HG03097 (cell line): ENCODE data around the gene GCM1.
"Not testable (repeated sequence)": the region's sequence is repeated elsewhere in the genome, so short reads cannot be mapped to it uniquely, and the experiment has no call there.

Experiments
- ATAC-seq: cut with Tn5 transposase; IDR thresholded peaks from one replicate; pipeline ENCODE4 v1.9.1; 2021; ENCODE audit not compliant: unreplicated experiment, low FRiP score

GCM1 gene, protein sequence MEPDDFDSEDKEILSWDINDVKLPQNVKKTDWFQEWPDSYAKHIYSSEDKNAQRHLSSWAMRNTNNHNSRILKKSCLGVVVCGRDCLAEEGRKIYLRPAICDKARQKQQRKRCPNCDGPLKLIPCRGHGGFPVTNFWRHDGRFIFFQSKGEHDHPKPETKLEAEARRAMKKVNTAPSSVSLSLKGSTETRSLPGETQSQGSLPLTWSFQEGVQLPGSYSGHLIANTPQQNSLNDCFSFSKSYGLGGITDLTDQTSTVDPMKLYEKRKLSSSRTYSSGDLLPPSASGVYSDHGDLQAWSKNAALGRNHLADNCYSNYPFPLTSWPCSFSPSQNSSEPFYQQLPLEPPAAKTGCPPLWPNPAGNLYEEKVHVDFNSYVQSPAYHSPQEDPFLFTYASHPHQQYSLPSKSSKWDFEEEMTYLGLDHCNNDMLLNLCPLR

DNA sequence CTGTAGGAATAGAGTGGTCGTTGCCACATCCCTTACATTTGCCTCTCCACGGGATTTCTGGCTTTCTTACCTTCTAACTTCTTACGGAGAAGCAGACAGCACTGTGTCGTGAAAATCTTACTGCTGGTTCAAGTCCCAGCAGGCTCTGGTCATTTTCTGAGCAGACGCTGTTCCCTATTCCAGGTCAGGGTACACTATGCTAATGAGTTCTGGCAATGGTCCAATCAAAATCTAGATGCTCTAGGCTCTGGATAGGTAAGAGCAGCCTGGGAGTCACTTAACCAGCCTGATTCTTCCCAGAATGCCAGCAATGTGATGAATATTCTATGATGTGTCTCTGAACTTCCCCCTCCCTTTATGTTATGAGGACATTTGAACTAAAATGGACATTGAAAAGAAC lies at the start of gene GCM1:
Gene GCM1 (minus strand): TSS at position 158 of the 400 bp plus-strand sequence. CDS start 3,209 bp downstream, outside the sequence.
- ATAC-seq = no peak

- no peak for ATAC-seq
Measured at GRCh38 chr6:53197553-53197952, 48.9 kb upstream of the GCM1 start.

- no peak for ATAC-seq
Measured at GRCh38 chr6:53195048-53195447, 46.4 kb upstream of the GCM1 start.

DNA sequence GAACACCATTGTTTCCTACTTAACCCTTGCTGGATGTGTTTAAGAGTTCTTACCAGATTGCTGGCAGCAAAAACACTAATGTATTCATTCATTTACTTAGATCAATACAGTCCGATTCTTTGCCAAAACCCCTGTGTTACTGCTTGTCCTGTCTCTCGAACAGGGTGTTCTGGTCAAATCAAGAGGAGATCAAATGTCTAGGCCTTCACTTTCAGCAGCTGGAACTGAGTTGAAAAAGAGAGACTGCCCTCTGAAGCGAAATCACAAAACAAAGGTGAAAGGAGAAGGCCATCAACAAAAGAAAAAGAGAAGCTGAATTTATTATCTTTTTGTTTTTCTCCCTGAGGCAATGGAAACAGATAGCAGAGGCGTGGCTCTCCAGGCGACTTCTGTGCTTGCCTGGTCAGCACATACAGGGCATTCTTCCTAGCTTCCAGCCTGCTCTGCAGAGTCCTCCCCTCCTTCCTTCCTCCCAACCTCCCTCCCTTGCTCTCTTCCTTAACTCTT lies 44.1 kb upstream of the GCM1 start:
- no peak for ATAC-seq

- ATAC-seq = no peak
Measured at GRCh38 chr6:53189554-53189953, 40.9 kb upstream of the GCM1 start.

DNA sequence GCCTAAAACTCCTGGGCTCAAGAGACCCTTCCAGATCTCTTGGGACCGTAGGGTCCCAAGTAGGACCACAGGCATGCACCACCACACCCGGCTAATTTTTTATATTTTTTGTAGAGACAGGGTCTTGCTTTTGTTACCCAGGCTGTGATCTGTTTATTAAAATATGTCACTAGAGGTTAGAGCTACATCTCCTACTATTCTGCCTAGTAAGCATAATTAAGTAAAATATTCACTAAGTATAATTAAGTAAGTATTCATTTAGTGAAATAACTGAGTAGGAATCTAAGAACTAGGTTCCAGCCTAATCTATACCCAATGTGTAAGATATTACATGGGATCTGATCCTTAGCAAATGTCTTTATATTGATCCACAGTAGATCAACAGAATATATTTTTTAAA lies 40.2 kb upstream of the GCM1 start:
- no peak for ATAC-seq

GRCh38 chr6:53180678-53181077 lies 32.0 kb upstream of the GCM1 start:
- ATAC-seq = no peak

GRCh38 chr6:53179961-53180651 lies 31.5 kb upstream of the GCM1 start:
- ATAC-seq = no peak

GRCh38 chr6:53178837-53179432 lies 30.3 kb upstream of the GCM1 start:
- ATAC-seq = no peak

DNA sequence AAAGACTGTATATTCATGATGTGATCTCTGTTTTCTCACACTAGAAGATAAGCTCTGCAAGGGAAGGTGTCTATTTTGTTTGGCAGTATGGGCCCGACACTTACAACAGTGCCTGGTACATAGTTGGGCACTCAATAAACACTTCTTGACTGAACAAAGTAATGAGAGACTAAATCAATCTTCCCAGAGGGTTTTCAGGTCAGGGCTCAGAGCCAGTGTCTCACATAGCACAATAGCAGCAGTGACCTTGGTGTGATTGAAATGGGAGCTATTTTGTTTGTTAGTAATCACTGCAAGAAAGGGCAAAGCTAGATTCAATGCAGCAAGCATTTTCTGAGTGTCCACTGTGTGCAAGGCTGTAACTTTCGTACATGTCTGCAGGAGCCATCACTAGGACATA lies 26.4 kb upstream of the GCM1 start:
- ATAC-seq = no peak

DNA sequence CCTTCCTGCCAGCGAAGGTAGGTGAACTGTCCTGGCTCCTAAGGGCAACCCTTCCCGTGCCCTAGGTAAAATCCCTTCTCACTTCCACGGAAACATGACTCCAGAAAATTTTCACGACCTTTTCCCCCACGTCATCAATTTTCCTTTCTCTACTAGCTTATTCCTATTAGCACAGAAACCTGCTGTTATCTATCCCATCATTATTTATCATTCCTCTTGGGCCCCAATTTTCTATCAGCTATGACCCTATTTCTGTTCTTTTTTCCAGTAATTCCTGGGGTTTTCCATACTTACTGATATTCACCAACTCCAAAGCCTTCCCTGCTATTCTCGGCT lies 23.8 kb upstream of the GCM1 start:
- no peak for ATAC-seq

GRCh38 chr6:53171605-53172467 lies 23.2 kb upstream of the GCM1 start:
- ATAC-seq = peak; percentile 90

GRCh38 chr6:53168516-53169267 lies 20.1 kb upstream of the GCM1 start:
- no peak for ATAC-seq

DNA sequence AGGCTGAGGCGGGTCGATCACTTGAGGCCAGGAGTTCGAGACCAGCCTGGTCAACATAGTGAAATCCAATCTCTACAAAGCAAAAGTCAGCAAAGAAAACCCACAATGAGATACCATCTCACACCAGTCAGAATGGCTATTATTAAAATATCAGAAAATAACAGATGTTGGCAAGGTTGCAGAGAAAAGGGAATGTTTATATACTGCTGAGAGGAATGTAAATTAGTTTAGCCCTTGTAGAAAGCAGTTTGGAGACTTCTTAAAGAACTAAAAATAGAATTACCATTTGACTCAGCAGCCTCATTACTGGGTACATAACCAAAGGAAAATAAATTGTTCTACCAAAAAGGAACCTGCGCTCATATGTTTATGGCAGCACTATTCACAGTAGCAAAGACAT lies 16.7 kb upstream of the GCM1 start:
- no peak for ATAC-seq

DNA sequence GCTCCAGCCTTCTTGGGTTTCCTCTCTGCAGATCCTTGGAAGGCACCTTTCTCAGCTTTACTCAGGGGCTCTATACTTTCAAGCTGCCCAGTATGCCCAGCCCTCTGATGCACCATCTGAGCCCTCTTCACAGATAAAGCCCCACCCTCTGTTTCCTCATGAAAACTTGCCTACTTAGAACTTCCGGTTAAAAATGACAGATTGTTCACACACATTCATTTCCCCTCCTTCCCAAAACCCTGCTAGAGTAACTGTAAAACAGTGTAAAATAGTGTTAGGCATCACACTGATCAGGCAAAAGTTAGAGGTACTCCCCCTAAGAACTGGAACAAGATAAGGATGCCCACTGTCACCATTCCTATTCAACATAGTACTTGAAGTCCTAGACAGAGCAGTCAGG lies 14.0 kb upstream of the GCM1 start:
- ATAC-seq = no peak

- no peak for ATAC-seq
Measured at GRCh38 chr6:53161481-53162009, 12.9 kb upstream of the GCM1 start.

GRCh38 chr6:53159558-53159957 lies 10.9 kb upstream of the GCM1 start:
- no peak for ATAC-seq

DNA sequence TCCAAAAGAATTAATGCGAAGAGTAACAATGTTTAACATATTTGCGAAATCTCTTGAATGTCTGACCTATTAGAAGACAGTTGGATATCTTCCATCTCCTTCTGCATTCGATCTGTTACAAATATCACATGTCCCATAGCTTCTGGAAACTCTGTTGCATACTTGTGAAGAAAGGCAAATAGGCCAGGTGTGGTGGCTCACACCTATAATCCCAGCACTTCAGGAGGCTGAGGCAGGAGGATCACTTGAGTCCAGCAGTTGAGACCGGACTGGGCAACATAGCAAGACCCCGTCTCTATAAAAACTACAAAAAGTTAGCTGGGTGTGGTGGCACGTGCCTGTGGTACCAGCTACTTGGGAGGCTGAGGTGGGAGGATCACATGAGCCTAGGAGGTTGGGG lies 9.4 kb upstream of the GCM1 start:
- ATAC-seq = not testable (repeated sequence)

GRCh38 chr6:53155279-53155678 lies 6.6 kb upstream of the GCM1 start:
- not testable (repeated sequence) for ATAC-seq

- no peak for ATAC-seq
Measured at GRCh38 chr6:53154794-53155193, 6.2 kb upstream of the GCM1 start.
